ENCODE data around the gene PDZK1IP1. TPM values are rescaled to one million over a fixed set of nuclear protein-coding genes. Genes with fewer than 3 reads are reported as not detected.
"Not testable (repeated sequence)": the region's sequence is repeated elsewhere in the genome, so short reads cannot be mapped to it uniquely, and the experiment has no call there.

The PDZK1IP1 gene
- total and polyA plus RNA-seq, 2 of the 13 experiments (the other 11 are each of a cell fraction or from before 2014, with no cell fraction given): 0.24 to 1.6 TPM

- DNase-seq (ENCODE audit: low spot score); H3K79me2 ChIP-seq (ENCODE audit: insufficient read depth, low read length); H3K27ac ChIP-seq (ENCODE audit: extremely low read length, insufficient read depth, low read length); H3K4me1 ChIP-seq (ENCODE audit: insufficient read depth, low read length); H3K9me3 ChIP-seq (ENCODE audit: low read length); BruUV-seq (replicated peaks); CTCF ChIA-PET (ENCODE audit: low intra/inter-chr PET ratio, low total read pairs); POLR2A ChIA-PET; H3K36me3 ChIP-seq (replicated peaks in 1 of 2; ENCODE audit: control insufficient read depth in 1 of 2, insufficient read depth in 2 of 2, low read length in 2 of 2); H2AFZ ChIP-seq (ENCODE audit: low read length); H4K20me1 ChIP-seq (ENCODE audit: insufficient read depth, low read length); H3K4me2 ChIP-seq (ENCODE audit: low read depth, low read length); H3K27me3 ChIP-seq (ENCODE audit: control insufficient read depth in 1 of 2, insufficient read depth in 2 of 2, low read length in 2 of 2); H3K9ac ChIP-seq (ENCODE audit: insufficient read depth, low read depth, low read length); H3K4me3 ChIP-seq (replicated peaks in 1 of 3; ENCODE audit: insufficient read depth in 1 of 3, low read depth in 2 of 3, low read length in 3 of 3): not testable (repeated sequence)
- WGBS (ENCODE audit: low lambda C conversion rate): 24% methylated on average over 6 of the region's 6 CpGs
- in situ Hi-C loops (cut with HindIII; ENCODE audit: extremely low pct_ligation_motif_present, low pct_unique_long_range_greater_than_20kb): loop anchor here (25.0 kb wide), 1 partner anchor 206 kb away; the partner anchor contains the start of gene CYP4A11
- intact Hi-C loops (cut with micrococcal nuclease; ENCODE audit: unreplicated experiment): loop anchor here (10.0 kb wide), 1 partner anchor 209 kb away; no protein-coding TSS in a partner anchor
- ATAC-seq (peak; percentile 85), FAIRE-seq (peak; percentile 65)
- peak; percentile 26; the same call in 1 of the 2 replicates for TF ChIP-seq STAG1 (CRISPR knock-in tag; IDR thresholded peaks at IDR 0.05)
- peak; percentile 62 for TF ChIP-seq CTCF (CRISPR knock-in tag; IDR thresholded peaks at IDR 0.05)
- peak; percentile 13; the same call in 1 of the 2 replicates for TF ChIP-seq TFAP4 (IDR thresholded peaks at IDR 0.05; ENCODE audit: borderline replicate concordance, low read depth)
Observed at GRCh38 chr1:47143654-47144053, 46.2 kb downstream of the PDZK1IP1 start.

GRCh38 chr1:47140358-47140757 lies 49.5 kb downstream of the PDZK1IP1 start:
- in situ Hi-C loops (cut with HindIII; ENCODE audit: extremely low pct_ligation_motif_present, low pct_unique_long_range_greater_than_20kb): loop anchor here (25.0 kb wide), 1 partner anchor 203 kb away; the partner anchor contains the start of gene CYP4A11
- POLR2A ChIA-PET: not testable (repeated sequence)

More at GRCh38 chr1:47140358-47140757, 49.5 kb downstream of the PDZK1IP1 start:
- H3K9me3 ChIP-seq (ENCODE audit: low read length); DNase-seq (ENCODE audit: low spot score); H3K27ac ChIP-seq (ENCODE audit: extremely low read length, insufficient read depth, low read length); ATAC-seq; CTCF ChIA-PET (ENCODE audit: low intra/inter-chr PET ratio, low total read pairs); H3K4me1 ChIP-seq (ENCODE audit: insufficient read depth, low read length); H3K27me3 ChIP-seq (ENCODE audit: control insufficient read depth in 1 of 2, insufficient read depth in 2 of 2, low read length in 2 of 2); BruUV-seq (replicated peaks); H3K9ac ChIP-seq (ENCODE audit: insufficient read depth, low read depth, low read length); H4K20me1 ChIP-seq (ENCODE audit: insufficient read depth, low read length); H3K4me3 ChIP-seq (replicated peaks in 1 of 3; ENCODE audit: insufficient read depth in 1 of 3, low read depth in 2 of 3, low read length in 3 of 3); H3K4me2 ChIP-seq (ENCODE audit: low read depth, low read length); H3K79me2 ChIP-seq (ENCODE audit: insufficient read depth, low read length); H2AFZ ChIP-seq (ENCODE audit: low read length); FAIRE-seq; H3K36me3 ChIP-seq (replicated peaks in 1 of 2; ENCODE audit: control insufficient read depth in 1 of 2, insufficient read depth in 2 of 2, low read length in 2 of 2): not testable (repeated sequence)
- WGBS (ENCODE audit: low lambda C conversion rate): 16% methylated on average over 3 of the region's 3 CpGs
- intact Hi-C loops (cut with micrococcal nuclease; ENCODE audit: unreplicated experiment): loop anchor here (10.0 kb wide), 1 partner anchor 206 kb away; no protein-coding TSS in a partner anchor

Measured in HepG2 (cell line).